HL-60/S4 treated with phorbol 12-myristate 13-acetate at 8.2 ng/mL for 4 days and 3 days (cell line): Measurements from ENCODE around the gene RHOF.

ENCODE experiments used
- in situ Hi-C: fragments of 300-500 bp; cut with MboI; formaldehyde crosslinking; loops from 2 replicates; pipeline ENCODE4 v1.15.0; 2022; ENCODE audit warnings: low sequenced_read_pairs

The RHOF gene

DNA sequence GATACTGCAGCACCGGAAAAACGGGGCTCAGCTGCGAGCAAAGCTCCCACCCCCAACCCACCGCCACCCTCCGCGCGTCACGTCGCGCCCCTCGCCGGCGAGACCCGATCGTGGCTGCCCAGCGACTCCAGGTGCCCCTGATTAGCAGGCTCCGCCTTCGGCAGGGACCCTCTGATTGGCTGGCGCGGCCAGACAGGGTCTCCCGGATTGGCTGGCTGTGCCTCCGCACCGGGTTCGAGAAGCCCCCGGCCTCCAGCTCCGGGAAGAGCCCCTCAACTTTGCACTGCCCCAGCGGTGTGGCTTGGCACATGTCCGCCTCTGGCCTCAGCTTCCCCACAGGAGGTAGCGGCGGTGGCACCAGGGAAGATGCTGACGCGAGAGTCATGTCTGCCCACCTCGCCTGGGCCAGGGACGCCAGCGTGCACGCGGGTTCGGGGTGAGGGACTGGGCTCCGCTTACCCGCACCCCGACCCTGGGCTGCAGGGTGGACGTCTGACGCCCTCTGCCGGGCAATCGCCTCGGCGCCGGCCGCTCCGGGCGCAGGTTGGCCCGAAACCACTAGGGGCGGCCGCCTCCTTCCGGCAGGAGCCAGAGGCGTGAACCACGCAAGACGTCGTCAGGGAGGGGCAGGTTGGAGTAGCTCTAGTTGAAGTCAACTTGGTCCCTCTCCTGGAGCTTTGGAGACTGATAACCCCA is 498 bp upstream of the RHOF start:
- in situ Hi-C loops, result loop anchor here (10.0 kb wide), 1 partner anchor 91 kb away; the partner anchor contains the start of gene PSMD9

DNA sequence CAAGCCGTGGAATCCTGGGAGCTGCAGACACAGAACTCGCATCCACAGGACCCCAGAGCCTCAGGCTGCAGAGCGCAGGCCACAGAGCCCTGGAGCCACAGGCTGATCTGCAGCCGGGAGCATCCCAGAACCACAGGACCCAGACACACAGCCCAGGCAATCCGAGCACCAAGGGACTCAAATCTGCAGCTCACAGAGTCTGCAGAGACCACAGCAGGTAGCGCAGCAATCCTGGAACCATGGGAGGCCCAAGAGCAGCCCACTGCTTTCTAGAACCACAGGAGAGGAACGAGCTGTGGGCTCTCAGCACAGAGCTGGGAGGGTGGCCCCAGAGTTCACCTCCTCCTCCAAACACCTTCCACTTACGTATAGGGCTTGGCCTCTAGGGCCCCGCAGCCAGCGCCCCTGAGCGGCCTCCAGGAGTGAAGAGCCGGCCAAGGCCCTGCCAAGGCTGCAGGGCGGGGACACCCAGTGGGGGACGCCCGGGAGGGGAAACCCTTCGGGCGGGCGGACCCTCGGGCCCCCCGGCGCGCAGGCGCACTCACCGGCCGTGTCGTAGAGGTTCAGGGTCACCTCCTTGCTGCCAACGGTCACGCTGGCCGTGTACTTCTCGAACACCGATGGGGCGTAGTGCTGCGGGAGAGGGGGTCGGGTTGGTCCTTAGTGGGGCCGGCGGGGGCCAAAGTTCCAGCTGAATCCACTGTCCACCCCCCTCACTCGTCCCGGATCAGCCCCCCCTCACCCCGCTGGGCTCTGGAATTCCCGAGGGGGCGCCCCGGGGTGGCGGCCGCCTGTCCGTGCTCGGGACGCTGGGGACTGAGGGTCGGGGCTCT is 665 bp downstream of the RHOF start:
- in situ Hi-C loops, result loop anchor here (10.0 kb wide), 1 partner anchor 92 kb away; the partner anchor contains the start of gene PSMD9

DNA sequence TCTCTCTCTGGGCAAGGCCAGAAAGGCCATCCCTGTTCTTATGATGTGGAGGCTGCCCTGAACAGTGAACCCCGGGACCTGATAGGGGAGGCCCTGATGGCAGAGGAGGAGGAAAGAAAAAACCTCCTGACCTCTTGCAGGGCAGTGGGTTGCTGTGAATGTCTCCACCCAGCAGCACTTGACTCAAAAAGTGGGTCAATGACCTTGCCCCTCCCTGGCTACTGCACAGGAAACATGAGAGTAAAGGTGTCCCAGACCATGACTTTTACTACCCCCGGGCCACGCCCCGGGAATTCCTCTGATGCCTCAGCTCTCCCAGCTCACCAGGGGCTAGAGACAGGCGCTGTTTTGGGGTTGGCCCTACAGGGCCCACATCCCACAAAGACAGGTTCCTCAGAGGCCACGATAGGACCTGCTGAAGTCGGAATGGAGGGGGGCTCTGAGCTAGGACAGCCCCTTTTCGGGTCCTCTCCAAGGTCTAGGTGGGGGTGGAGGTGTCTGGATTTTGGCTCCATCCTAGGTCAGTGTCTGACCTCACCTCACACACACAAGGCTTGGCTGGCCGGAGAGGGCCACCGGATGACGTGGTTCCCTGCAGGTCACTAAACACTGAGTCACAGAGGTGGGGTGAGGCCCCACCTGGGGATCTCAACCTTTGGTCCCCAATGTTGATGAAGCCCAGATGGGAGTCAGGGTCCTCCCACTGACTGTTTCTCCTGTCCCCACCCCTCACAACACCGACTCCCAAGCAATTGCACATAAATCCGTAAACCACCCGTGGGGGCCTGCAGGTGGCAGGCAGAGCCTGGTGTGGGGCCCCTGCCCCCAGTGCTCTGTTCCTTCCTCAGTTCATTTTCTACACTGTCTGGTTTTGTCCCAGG is 1.6 kb downstream of the RHOF start:
- in situ Hi-C loops, result loop anchor here (10.0 kb wide), 1 partner anchor 93 kb away; the partner anchor contains the start of gene PSMD9

DNA sequence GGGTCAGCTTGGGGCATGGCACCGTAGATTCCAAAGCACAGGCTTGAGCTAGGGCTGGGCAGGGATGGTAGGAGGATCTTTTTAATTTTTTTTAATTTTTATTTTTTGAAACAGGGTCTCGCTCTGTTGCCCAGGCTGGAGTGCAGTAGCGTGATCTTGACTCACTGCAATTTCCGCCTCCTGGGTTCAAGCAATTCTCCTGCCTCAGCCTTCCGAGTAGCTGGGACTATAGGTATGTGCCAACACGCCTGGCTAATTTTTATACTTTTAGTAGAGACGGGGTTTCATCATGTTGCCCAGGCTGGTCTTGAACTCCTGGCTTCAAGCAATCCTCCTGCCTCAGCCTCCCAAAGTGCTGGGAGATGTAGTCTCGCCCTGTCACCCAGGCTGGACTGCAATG is 2.7 kb downstream of the RHOF start:
- in situ Hi-C loops, result loop anchor here (10.0 kb wide), 1 partner anchor 94 kb away; the partner anchor contains the start of gene PSMD9

DNA sequence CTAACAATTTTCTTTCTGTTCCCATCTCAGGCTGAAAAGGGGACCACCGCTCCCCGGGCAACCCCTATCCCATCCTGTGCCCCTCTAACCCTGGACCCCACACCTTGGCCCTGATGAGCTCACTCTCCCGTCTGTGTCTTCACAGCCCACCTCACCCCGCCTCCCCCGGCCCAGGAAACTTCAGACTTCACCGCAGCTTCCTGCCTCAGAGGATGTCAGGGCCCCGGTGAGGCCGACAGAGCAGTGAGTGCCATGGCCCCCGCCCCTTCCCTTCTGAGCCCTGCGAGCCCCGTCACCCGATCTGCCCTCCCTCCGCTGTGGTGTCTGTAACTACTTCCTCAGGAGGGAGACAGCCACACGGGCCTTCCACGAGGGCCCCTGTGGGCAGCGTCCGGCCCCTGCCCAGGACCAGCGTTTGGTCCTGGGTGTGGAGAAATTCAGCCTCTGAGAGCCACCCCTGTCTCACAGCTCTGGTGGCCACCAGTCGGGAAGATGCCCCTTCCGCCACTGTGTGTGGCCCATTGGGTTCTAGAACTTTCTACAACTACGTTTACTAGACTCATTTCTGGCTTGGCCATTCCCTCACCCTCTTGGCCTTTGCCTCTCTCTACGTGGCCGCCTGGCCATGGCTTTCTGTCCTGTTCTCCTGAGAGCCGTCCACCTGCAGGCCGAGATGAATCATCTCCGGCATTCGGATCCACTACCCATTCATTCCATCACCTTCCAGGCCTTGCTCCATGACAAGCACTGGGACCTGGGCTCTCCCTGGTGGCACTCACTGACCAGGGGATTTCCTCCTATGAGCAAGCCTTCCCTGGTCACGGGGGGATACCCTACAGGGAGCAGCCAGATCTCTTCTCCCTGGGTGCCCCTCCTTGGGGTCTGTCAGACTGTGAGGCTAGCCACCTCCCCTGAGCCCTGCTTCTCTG is 3.4 kb downstream of the RHOF start:
- in situ Hi-C loops, result loop anchor here (10.0 kb wide), 1 partner anchor 95 kb away; the partner anchor contains the start of gene PSMD9

DNA sequence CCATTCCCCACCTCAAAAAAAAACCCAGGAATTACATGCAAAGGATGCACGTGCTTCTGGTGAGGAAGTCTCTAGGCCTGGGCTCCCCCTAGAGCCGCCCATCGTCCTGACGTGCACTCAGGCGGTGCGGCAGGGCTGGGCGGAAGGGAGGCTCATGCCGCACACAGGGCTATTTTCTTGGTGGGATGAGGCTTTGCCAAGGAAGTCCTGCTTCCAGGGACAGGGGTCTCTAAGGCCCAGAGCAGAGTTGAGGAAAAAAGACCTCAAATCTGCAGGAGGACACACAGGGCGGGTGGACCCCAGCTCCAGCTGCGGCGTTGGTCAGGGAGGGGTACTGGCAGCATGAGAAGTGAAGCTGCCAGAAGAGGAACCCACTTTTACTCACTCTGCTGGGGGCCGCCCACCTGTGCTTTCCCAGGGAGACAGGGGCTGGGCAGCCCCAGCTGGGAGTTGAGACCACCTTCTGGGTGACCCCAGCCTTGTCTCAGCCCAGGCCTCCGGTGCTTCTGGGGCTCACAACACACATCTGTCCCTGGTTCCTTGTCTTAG is 4.2 kb downstream of the RHOF start:
- in situ Hi-C loops, result no loop called here

DNA sequence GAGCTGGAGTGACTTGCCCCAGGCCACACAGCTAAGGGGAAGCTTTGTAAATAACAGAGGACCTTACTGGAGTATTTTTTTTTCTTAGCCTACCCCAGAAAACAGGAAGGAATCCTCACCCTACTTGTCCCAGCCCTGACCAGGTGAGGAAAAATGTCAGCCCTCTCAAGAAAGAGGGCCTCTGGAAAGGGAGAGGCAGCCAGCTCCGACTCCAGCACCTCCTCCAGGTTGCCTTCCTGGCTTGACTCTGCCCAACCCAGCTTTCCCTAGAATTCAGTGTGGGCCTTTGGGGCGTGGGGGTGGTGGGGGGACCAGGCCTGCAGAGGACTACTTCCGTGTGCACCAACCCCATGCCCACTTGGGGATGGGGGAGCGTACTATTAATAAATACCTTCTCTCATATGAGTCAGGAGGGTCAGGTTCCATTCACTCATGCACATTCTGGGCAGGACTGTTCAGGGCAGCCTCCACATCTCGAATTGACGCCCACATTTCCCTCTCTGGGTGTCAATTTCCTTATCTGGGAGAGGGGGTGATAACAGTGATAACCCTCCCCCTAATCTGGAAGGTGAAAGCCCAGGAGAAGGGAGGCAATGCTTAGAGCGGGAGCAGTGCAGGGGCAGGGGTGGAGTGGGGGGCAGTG is 5.2 kb downstream of the RHOF start:
- in situ Hi-C loops, result no loop called here

DNA sequence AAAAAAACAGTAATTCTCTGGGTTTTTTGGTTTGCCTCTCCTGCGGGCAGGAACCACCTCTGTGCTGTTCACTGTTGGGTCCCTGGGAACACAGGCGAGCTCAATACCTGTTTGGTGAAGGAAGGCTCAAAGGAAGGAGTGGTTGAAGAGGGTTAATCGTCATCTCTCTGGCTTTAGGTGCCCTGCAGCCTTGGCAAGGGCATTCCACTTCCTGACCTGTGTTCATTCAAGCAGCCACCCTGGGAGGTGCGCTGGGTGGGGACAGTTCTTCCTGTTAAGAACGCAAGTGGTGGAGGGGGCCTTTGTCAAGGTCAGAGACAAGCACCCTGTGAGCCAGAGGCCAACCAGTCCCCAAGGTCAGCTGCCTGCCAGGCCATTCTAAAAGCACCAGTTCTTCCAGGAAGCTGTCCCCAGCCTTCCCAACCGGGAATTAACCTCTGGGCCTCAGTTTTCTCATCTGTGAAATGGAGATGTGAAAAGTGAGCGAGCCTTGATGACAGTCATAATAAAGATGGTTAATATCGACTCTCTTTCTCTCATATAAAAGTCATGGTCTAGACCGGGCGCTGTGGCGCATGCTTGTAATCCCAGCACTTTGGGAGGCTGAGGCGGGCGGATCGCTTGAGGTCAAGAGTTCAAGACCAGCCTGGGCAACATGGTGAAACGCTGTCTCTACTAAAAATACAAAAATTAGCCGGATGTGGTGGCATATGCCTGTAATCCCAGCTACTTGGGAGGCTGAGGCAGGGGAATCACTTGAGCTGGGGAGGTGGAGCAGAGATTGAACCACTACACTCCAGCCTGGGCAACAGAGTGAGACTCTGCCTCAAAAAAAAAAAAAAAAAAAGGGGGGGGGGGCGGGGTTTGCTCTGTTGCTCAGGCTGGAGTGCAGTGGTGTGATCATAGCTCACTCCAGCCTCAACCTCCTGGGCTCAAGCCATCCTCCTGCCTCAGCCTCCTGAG is 6.1 kb downstream of the RHOF start:
- in situ Hi-C loops, result no loop called here

DNA sequence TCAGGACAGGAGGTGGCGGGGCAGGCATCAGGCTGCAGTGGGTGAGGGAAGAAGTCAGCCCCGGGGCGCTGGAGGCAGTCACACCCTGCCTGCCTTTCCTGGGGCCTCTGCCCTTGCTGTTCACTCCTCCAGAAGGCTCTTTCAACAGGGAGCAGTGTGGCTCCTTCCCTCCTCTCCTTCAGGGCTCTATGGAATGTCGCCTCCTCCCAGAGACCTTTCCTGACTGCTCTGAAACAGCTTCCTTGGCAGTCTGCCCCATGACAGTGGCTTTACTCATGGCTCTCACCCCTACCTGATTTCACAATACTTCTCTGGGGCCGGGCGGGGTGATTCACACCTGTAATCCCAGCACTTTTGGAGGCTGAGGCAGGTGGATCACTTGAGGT is 7.1 kb downstream of the RHOF start:
- in situ Hi-C loops, result no loop called here

DNA sequence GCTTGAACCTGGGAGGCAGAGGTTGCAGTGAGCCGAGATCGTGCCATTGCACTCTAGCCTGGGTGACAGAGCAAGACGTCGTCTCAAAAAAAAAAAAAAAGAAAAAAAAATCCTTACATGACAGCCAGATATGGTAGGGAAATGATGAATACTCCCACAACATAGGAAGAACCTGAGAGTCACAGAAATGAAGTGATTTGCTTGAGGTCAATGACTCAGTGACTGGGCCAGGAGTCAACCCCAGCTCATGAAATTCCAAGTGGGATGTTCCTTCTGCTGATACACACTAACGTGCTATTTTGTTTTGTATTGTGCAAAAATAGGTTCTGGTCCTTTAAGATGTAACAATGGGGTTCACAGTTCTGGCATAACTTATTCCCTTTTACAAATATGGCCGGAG is 9.0 kb downstream of the RHOF start:
- in situ Hi-C loops, result no loop called here

DNA sequence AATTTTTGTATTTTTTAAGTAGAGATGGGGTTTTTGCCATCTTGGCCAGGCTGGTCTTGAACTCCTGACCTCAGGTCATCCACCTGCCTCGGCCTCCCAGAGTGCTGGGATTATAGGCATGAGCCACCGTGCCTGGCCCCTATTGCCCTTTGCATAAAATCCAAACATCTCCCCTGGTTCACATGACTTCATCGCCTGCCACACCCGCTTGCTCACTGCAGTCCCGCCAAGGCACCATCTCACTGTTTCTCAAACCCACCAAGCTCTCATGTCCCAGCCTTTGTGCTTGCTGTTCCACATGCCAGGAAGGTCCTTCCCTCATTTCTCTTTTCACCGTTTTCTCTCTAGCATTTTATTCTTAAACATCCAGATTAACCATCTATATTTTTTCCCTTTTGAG is 9.7 kb downstream of the RHOF start:
- in situ Hi-C loops, result no loop called here

DNA sequence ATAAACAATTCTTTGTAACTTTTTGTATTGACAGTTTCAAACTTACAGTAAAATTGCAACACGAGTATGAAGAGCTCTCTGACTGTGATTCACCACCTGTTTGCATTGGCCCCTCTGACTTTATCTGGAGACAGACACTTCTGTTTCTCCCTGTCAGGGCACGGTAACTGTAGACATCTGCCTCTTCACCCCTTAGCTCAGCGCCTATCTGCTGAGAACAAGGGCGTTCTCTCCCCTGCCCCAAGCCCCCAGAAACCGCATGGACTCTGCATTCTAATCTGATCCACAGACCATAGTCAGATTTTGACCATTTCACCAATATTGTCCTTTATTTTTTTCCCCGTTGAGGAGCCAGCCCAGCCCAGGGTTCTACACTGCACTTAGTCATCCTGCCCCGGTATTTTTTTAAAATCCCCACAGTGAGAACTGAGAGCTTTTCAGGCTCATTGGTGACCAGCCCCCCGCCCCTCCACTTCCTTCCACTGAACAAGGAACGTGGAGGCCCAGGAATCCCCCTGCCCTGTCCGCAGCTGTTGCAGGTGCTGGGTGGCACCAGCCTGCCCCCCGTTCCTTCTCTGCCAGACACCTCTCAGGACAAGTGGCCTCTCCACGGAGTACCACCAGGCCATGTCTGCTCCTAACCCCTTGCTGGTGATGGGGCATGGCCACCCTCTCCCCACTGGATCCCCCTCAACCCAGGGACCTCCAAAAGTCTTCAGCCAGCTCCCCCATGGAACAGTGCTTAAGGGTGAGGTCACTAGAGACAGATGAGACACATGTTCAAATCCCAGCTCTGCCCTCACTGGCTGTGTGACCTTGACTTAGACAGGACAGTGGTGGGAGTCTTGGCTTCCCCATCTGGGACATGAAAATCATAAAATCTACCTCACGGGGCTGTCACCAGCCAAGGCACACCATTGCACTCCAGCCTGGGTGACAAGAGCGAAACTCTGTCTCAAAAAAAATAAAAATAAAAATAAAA is 11.2 kb downstream of the RHOF start:
- in situ Hi-C loops, result no loop called here

DNA sequence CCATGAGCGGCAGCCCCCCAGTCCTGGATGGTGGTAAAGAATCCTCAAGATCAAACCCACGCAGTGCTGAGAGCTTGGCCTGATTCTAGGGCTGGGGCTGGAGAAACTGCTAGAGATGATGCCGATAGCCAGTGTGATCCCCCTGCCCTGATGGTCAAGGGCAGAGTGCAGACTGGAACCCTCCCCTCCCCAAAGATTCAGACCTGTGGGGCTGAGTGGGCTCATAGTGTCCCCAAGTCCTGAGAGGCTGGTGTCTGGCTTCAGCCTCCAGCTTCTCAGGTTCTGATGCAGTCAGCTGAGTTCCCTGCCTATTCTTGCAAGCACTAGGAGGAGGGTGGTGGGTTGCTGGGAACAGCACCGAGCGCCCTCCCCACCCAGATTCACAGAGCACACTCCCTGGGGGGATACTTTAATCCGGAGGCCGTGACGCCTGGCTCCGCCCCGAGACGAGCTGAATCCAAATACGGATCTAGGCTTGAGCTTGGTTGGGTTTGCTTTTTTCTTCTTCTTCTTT is 11.9 kb downstream of the RHOF start:
- in situ Hi-C loops, result no loop called here

DNA sequence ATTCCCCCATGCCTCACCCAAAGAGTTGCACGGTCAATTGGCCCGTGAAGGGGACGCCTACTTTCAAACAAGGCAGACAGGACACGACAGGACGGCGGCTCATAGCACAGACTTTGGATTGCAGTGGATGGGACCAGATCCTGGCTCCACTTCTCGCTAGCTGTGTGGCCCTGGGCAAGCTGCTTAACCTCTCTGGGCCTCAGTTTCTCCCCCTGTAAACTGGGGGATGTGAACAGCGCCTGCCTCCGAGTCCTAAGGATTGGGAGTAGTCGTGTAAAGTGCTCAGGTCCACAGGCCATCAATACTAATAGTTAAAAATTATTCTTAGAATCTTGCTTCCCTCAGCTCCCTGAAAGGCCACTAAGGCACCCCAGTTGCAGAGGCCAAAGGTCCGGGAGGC is 13.1 kb downstream of the RHOF start:
- in situ Hi-C loops, result no loop called here

DNA sequence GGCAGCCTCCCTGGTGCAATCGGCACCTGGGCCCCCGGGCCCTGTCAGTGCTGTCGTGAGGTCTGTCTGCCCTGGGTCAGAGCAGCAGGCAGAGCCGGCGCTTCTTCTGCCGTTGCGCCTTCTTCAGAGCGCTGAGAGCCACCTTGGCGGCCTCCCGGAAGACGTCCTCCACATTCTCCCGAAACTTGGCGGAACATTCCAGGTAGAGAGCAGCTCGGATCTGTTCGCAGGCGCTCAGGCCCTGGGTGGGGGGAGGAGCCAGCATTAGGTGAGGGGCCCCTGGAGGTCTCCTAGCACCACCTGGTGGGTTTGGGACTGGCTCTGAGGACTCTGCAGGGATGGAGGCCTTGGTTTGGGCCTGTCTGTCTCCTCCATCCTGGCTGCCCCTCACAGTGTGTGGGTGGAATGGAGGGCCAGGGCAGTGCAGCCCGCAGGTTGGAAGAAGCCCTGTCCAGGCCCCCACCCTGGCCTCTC is 14.0 kb downstream of the RHOF start:
- in situ Hi-C loops, result no loop called here

DNA sequence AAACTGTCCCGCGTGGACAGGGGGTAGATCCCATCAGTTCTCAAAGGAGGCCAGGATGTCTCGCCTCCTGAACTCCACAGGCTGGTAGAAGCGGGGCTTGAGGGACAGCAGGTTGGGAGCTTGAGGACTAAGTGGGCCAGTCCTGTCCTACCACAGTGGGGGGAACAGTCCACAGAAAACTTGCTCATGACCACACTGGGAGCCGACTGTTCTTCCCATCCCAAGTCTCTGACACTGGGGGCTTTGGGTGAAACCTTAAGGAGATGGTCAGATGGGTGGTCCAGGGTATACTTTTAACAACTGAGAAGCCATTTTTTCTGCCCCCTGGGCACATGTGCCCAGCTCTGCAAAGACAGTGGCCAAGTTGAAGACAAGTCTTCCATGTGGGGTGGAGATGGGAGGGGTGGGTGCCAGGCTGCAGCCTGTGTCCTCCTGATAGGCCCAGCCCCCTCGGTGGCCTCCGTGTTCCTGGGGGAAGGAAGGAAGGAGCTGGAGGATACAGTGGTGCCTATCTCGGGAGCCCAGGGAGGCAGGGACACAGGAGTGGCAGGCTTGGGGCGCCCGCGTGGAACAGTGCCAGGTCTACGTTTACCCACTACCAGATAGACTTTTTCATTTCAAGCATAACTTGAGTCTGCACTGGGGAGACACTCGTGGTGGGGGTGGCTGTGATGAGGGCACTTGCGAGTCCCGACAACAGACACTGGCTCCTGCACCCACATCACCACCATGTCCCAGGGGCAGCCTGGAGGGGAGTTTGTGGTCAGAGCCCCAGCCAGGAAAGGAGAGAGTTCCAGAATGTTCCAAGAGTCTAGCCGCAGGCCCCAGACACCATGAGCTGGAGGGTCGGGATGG is 14.7 kb downstream of the RHOF start:
- in situ Hi-C loops, result no loop called here
